ENCODE measurements around the gene IMMT. TPM values are rescaled to one million over a fixed set of nuclear protein-coding genes. Genes with fewer than 3 reads are reported as not detected.

The IMMT gene
- total RNA-seq, 6 experiments from 2014 or later: 83.0 to 93.4 (median 87.6) TPM

DNA sequence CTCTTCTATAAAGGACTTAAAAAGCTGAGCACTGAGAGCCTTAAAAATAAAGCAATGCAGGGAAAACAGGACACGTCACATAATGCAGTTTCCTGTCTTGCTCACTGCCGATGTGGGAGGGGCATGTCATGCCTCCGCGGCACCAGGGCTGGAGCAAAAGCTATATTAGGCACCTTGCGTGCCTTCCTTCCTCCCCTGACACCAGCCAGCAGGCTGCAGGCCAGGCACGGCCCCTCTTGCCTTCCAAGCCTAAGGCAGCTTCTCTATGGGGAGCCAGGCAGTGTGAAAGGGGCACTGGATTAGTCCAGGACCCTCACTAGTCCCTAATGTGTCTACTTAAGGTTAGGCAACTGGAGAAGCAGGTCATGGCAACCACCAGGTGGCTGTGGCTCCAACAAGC, 30.3 kb upstream of the IMMT start:
- Mint-ChIP-seq H3K4me3 (no peak overlapping the region), H3K36me3 (ENCODE audit: low read depth) (no peaks in the 10 kb centered on the region), H3K9me3 (no peaks in the 10 kb centered on the region), H3K4me1 (ENCODE audit: low read depth) (peaks cover 38% of the 10 kb centered on the region), H3K27ac (no peak overlapping the region), H3K27me3 (ENCODE audit: insufficient read depth) (no peaks in the 10 kb centered on the region; the same call in 1 of the 2 replicates)
- DNase-seq: no peak
- TF ChIP-seq, protein P1, sequence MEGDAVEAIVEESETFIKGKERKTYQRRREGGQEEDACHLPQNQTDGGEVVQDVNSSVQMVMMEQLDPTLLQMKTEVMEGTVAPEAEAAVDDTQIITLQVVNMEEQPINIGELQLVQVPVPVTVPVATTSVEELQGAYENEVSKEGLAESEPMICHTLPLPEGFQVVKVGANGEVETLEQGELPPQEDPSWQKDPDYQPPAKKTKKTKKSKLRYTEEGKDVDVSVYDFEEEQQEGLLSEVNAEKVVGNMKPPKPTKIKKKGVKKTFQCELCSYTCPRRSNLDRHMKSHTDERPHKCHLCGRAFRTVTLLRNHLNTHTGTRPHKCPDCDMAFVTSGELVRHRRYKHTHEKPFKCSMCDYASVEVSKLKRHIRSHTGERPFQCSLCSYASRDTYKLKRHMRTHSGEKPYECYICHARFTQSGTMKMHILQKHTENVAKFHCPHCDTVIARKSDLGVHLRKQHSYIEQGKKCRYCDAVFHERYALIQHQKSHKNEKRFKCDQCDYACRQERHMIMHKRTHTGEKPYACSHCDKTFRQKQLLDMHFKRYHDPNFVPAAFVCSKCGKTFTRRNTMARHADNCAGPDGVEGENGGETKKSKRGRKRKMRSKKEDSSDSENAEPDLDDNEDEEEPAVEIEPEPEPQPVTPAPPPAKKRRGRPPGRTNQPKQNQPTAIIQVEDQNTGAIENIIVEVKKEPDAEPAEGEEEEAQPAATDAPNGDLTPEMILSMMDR (IDR thresholded peaks at IDR 0.05): no peak

DNA sequence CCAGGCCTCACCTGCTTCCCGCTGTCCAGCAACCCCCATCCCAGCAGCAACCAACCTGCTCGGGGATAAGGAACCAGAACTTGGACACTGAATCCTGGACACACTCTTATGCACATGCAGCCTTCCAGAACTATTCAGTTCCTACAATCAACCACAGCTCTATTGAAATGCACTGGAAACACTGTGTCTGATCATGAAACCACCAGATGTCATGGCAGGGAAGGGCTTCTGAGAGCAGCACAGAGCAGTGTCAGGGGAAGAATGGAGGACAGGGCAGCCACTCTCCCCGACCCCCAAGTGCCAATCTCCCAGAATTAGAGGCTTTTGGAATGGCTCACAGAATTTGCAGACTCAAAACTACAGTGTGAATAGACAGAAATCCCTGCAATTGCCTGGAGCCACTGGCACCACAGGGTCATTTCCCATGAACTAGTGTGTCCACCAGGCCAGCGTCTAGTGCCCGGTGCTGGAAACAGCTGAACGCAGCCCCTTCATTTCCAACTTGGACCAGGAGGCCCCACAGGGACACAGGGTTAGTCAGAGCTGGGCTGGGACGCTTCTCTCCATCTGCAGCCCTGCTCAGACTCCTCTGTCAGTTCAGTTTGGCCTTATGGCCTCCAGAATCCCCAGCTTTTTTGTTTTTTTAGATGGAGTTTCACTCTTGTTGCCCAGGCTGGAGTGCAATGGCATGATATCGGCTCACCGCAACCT, 29.5 kb upstream of the IMMT start:
- TF ChIP-seq, protein P1 (IDR thresholded peaks at IDR 0.05): no peak
- no peak overlapping the region for H3K4me3 Mint-ChIP-seq
- no peak for DNase-seq
- no peak overlapping the region for H3K27ac Mint-ChIP-seq
- H3K27me3 Mint-ChIP-seq (ENCODE audit: insufficient read depth): no peaks in the 10 kb centered on the region; the same call in 1 of the 2 replicates
- H3K9me3 Mint-ChIP-seq: no peaks in the 10 kb centered on the region
- no peaks in the 10 kb centered on the region for H3K36me3 Mint-ChIP-seq (ENCODE audit: low read depth)
- peaks cover 38% of the 10 kb centered on the region for H3K4me1 Mint-ChIP-seq (ENCODE audit: low read depth)

DNA sequence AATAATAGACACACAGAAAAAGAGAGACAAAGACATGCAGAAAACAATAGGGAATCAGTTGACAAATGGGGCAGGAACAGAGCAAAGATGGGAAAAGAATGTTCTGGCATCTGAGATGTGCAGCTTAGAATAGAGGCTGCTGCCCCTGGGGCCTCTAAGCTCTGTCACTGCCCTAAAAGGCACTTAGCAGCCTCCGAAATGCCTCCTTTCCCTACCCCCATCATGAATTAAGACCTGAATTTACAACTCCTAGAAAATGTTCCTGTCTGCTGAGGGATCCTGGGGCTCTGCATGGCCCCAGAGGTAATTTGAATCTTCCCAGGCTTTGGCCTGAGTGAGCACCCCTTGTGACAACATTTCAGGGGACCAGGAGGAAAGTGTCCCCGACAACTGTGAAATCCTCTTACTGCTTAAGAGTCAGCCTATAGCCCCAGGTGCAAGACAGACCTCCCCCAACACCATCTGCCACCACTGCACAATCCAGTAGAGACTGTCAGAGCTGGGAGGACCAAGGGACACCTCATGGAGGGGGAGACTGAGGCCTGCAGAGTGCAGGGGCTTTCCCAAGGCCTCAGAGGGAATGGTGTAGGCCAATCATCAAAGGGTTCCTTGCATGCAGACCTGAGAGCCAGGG, 28.8 kb upstream of the IMMT start:
- Mint-ChIP-seq H3K9me3 (no peaks in the 10 kb centered on the region), H3K27me3 (ENCODE audit: insufficient read depth) (no peaks in the 10 kb centered on the region; the same call in 1 of the 2 replicates), H3K36me3 (ENCODE audit: low read depth) (no peaks in the 10 kb centered on the region), H3K27ac (peak overlapping the region; percentile 72), H3K4me3 (peak overlapping the region; percentile 52), H3K4me1 (ENCODE audit: low read depth) (peaks cover 38% of the 10 kb centered on the region)
- no peak for DNase-seq
- TF ChIP-seq, protein P1 (IDR thresholded peaks at IDR 0.05): no peak

DNA sequence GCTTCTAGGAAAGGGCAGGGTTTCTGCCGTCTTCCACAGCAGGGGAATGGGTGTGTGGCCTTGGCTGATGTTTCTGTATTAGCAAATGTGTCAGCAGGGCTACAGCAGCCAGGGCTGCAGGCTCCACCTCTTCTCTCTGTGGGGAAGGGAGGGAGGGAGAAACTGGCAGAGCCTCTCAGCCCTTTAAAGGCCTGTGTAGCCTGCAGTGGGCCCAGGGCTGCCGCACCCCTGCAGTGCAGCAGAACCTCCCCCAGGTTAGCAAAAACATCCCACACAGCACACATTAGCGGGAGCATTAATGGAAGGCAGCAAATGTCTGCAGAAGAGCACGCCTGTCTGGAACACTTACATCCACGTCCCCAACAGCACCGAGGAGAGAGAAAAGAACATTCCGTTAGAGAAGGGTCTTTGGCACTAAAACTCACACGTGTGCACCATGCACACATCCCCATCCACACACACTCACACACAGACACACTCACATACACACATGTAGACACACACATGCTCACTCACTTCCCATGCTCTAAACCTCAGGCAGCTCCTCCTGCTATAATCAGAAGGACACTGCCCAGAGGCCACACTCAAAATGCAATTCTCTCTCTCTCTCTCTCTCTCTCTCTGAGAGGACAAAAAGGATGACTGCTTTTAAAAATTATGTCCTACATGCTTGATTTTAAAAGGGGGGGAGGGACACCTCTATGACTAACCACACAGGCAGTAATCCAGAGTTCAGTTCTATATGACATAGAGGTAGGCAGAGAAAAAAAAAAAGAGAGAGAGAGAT, 28.1 kb upstream of the IMMT start:
- no peaks in the 10 kb centered on the region for H3K9me3 Mint-ChIP-seq
- H3K27me3 Mint-ChIP-seq (ENCODE audit: insufficient read depth): no peaks in the 10 kb centered on the region
- no peaks in the 10 kb centered on the region for H3K36me3 Mint-ChIP-seq (ENCODE audit: low read depth)
- peak overlapping the region; percentile 72 for H3K27ac Mint-ChIP-seq
- DNase-seq: peak; percentile 82
- H3K4me3 Mint-ChIP-seq: peak overlapping the region; percentile 52
- peaks cover 38% of the 10 kb centered on the region for H3K4me1 Mint-ChIP-seq (ENCODE audit: low read depth)
- TF ChIP-seq, protein P1 (IDR thresholded peaks at IDR 0.05): no peak

DNA sequence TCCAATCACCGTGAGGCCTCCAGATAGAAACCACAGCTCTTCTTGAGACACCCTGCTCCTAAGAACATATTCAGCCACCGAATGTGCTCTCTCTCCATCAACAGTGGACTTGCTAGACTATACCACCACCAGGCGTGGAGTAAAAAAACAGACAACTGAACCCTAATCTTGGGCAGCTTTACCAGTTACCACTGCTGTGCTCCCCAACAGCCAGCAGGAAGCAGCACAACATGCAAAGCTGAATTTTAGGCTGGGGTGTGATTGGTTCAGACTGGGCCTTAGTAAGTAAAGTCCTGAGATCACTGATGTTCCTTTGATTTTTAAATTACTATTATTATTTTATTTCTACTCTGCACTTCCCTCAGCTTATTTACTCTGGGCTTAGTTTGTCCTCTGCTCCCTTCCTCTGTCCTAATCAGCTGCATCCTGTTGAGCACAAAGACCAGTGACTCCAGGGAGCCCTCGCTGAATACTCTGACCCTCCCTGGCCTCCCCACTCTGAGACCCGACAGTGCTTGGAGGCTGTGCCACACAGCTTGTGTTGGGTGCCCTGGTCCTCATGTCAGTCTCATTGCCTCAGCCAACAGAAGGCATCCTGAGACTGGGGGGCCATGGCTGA, 25.9 kb upstream of the IMMT start:
- H3K4me3 Mint-ChIP-seq: no peak overlapping the region
- no peaks in the 10 kb centered on the region for H3K36me3 Mint-ChIP-seq (ENCODE audit: low read depth)
- H3K27ac Mint-ChIP-seq: no peak overlapping the region
- no peaks in the 10 kb centered on the region for H3K9me3 Mint-ChIP-seq
- peak; percentile 40 for DNase-seq
- H3K4me1 Mint-ChIP-seq (ENCODE audit: low read depth): peaks cover 60% of the 10 kb centered on the region
- H3K27me3 Mint-ChIP-seq (ENCODE audit: insufficient read depth): no peaks in the 10 kb centered on the region
- TF ChIP-seq, protein P1 (IDR thresholded peaks at IDR 0.05): peak; percentile 87

Data from HFFc6 (cell line).